Measurements from ENCODE around the gene TMEM176B. TPM values are rescaled to one million over a fixed set of nuclear protein-coding genes. Genes with fewer than 3 reads are reported as not detected.

The TMEM176B gene
- polyA plus RNA-seq, 3 donors = 30.6 to 1,279 (median 415) TPM

DNA sequence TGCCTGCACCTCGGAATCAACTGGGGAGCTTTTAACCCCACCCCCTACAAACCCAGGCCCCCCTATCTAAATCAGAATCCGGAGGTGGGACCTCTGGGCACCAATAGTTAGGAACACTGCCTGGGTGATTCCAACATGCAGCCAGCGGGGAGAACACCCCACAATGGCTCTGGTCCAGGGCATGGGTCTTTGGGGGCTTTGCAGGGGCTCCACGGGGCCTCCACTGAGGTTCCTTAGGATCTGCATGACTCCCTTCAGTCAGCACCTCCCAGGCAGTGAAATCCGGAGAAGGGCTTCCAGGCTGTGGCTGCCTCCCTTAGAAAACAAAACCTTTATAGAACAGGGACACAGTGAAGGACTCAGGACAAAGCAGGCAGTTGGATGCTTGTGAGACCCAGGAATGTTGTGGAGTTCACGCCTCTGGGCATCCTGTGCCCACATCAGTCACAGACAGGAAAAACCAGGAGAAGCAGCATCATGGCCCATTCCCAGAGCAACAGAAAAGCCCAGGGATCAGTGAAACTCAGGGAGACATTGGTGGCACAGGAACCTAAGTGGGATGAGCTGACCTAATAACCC lies 35.6 kb upstream of the TMEM176B start:
- H3K27me3 Mint-ChIP-seq (ENCODE audit: low read depth in 3 of 3) = peaks cover 0 to 13% (median 4%) of the 10 kb centered on the region in 3 donors
- H4K20me1 ChIP-seq (ENCODE audit: insufficient read depth, low read length) = no peaks in the 10 kb centered on the region
- no peak overlapping the region for H3K4me3 Mint-ChIP-seq
- H3K79me2 ChIP-seq (ENCODE audit: insufficient read depth, low read length) = no peaks in the 10 kb centered on the region
- H3K4me1 Mint-ChIP-seq = peaks cover 2% of the 10 kb centered on the region
- no peak for DNase-seq
- no peaks in the 10 kb centered on the region for H3K9me3 ChIP-seq (replicated peaks in 1 of 2; ENCODE audit: control insufficient read depth in 1 of 2, insufficient read depth in 1 of 2, low read length in 2 of 2)
- WGBS (ENCODE audit: insufficient coverage) = 100% methylated on average over 5 of the region's 6 CpGs
- H3K9me3 Mint-ChIP-seq = peaks cover 0 to 2% (median 0%) of the 10 kb centered on the region in 7 donors
- TF ChIP-seq, protein P1, sequence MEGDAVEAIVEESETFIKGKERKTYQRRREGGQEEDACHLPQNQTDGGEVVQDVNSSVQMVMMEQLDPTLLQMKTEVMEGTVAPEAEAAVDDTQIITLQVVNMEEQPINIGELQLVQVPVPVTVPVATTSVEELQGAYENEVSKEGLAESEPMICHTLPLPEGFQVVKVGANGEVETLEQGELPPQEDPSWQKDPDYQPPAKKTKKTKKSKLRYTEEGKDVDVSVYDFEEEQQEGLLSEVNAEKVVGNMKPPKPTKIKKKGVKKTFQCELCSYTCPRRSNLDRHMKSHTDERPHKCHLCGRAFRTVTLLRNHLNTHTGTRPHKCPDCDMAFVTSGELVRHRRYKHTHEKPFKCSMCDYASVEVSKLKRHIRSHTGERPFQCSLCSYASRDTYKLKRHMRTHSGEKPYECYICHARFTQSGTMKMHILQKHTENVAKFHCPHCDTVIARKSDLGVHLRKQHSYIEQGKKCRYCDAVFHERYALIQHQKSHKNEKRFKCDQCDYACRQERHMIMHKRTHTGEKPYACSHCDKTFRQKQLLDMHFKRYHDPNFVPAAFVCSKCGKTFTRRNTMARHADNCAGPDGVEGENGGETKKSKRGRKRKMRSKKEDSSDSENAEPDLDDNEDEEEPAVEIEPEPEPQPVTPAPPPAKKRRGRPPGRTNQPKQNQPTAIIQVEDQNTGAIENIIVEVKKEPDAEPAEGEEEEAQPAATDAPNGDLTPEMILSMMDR (IDR thresholded peaks at IDR 0.05) = no peak
- H3K36me3 ChIP-seq (replicated peaks in 1 of 2; ENCODE audit: control insufficient read depth in 1 of 2, insufficient read depth in 2 of 2, low read length in 2 of 2) = no peaks in the 10 kb centered on the region
- no peak overlapping the region for H3K27ac ChIP-seq (ENCODE audit: low read depth in 1 of 2, low read length in 2 of 2)
- intact Hi-C loops (cut with micrococcal nuclease) = no loop called here
- H3K9ac ChIP-seq (ENCODE audit: insufficient read depth, low read length, poor library complexity, severe bottlenecking) = no peak overlapping the region
- peak overlapping the region; percentile 1 for H2AFZ ChIP-seq (ENCODE audit: insufficient read depth, low read depth, low read length, poor library complexity, severe bottlenecking)
- no peaks in the 10 kb centered on the region for H3K4me1 ChIP-seq (ENCODE audit: control insufficient read depth in 1 of 2, insufficient read depth in 2 of 2, low read length in 2 of 2)
- peak overlapping the region in 1 of 7 donors; percentile 63 for H3K27ac Mint-ChIP-seq
- H3K36me3 Mint-ChIP-seq = no peaks in the 10 kb centered on the region
- no peak overlapping the region for H3K4me3 ChIP-seq (replicated peaks in 1 of 3; ENCODE audit: low read depth in 2 of 3, low read length in 3 of 3)
- H3K4me2 ChIP-seq (replicated peaks; ENCODE audit: extremely low read depth, low read length, poor library complexity, severe bottlenecking) = no peak overlapping the region
- no peaks in the 10 kb centered on the region for H3K27me3 ChIP-seq (ENCODE audit: control insufficient read depth in 2 of 2, insufficient read depth in 2 of 2, low read length in 2 of 2)

DNA sequence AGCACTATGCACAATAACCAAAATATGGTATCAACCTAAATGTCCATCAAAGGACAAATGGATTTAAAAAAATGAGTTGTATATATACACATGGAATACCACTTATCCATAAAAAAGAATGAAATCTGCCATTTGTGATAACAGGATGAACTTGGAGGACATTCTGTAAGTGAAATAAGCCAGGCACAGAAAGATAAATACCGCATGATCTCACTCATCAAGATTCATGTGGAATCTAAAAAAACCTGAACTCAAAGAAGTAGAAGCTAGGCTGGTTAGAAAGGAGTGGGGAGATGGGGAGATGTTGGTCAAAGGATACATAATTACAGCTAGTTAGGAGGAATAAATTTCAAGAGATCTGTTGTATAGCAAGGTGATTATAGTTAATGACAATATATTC lies 34.9 kb upstream of the TMEM176B start:
- H2AFZ ChIP-seq (ENCODE audit: insufficient read depth, low read depth, low read length, poor library complexity, severe bottlenecking) = no peak overlapping the region
- H3K79me2 ChIP-seq (ENCODE audit: insufficient read depth, low read length) = no peaks in the 10 kb centered on the region
- no peak overlapping the region for H3K27ac Mint-ChIP-seq
- H3K4me3 Mint-ChIP-seq = no peak overlapping the region
- H3K4me1 Mint-ChIP-seq = peaks cover 2% of the 10 kb centered on the region
- H3K4me1 ChIP-seq (ENCODE audit: control insufficient read depth in 1 of 2, insufficient read depth in 2 of 2, low read length in 2 of 2) = no peaks in the 10 kb centered on the region
- H3K9ac ChIP-seq (ENCODE audit: insufficient read depth, low read length, poor library complexity, severe bottlenecking) = no peak overlapping the region
- no peaks in the 10 kb centered on the region for H3K27me3 ChIP-seq (ENCODE audit: control insufficient read depth in 2 of 2, insufficient read depth in 2 of 2, low read length in 2 of 2)
- no peak for DNase-seq
- no peak overlapping the region for H3K4me3 ChIP-seq (replicated peaks in 1 of 3; ENCODE audit: low read depth in 2 of 3, low read length in 3 of 3)
- H3K27ac ChIP-seq (ENCODE audit: low read depth in 1 of 2, low read length in 2 of 2) = no peak overlapping the region
- no peaks in the 10 kb centered on the region for H3K36me3 ChIP-seq (replicated peaks in 1 of 2; ENCODE audit: control insufficient read depth in 1 of 2, insufficient read depth in 2 of 2, low read length in 2 of 2)
- intact Hi-C loops (cut with micrococcal nuclease) = no loop called here
- H3K9me3 Mint-ChIP-seq = peaks cover 0 to 2% (median 0%) of the 10 kb centered on the region in 7 donors
- peaks cover 0 to 14% (median 5%) of the 10 kb centered on the region in 3 donors for H3K27me3 Mint-ChIP-seq (ENCODE audit: low read depth in 3 of 3)
- no peak overlapping the region for H3K4me2 ChIP-seq (replicated peaks; ENCODE audit: extremely low read depth, low read length, poor library complexity, severe bottlenecking)
- H3K9me3 ChIP-seq (replicated peaks in 1 of 2; ENCODE audit: control insufficient read depth in 1 of 2, insufficient read depth in 1 of 2, low read length in 2 of 2) = no peaks in the 10 kb centered on the region
- H3K36me3 Mint-ChIP-seq = no peaks in the 10 kb centered on the region
- TF ChIP-seq, protein P1 (IDR thresholded peaks at IDR 0.05) = no peak
- whole genome bisulfite sequencing (ENCODE audit: insufficient coverage) = no CpG with 5 or more reads among the region's 1 CpG
- no peaks in the 10 kb centered on the region for H4K20me1 ChIP-seq (ENCODE audit: insufficient read depth, low read length)

Data from CD14-positive monocyte (primary cell).